ENCODE results near the gene NOXO1. TPM values are rescaled to one million over a fixed set of nuclear protein-coding genes. Genes with fewer than 3 reads are reported as not detected.

Gene NOXO1
- total and polyA plus RNA-seq, 9 of the 15 experiments (the other 6 are each of a cell fraction or from before 2014, with no cell fraction given): not detected

GRCh38 chr16:1929578-1930337 is 51.5 kb downstream of the NOXO1 start (continued):
- TF ChIP-seq L3MBTL2 (IDR thresholded peaks at IDR 0.05) (peak; percentile 100), YY1 (IDR thresholded peaks at IDR 0.05; ENCODE audit: borderline replicate concordance in 1 of 3, control insufficient read depth in 1 of 3, extremely low read depth in 1 of 3, insufficient read depth in 3 of 3, insufficient read length in 1 of 3, insufficient replicate concordance in 2 of 3, low read depth in 1 of 3, low read length in 2 of 3) (peak in 2 of 3 experiments; percentile 48 to 51), ZBTB1 (CRISPR knock-in tag; IDR thresholded peaks at IDR 0.05; ENCODE audit: borderline replicate concordance, low read depth) (peak; percentile 45; the same call in 1 of the 2 replicates), CREB3L1 (IDR thresholded peaks at IDR 0.05; ENCODE audit: borderline replicate concordance, low read depth) (peak; percentile 63), NR2C2 (CRISPR knock-in tag; IDR thresholded peaks at IDR 0.05) (peak; percentile 42; the same call in 1 of the 2 replicates), NR2C2 (tag; IDR thresholded peaks at IDR 0.05) (peak; percentile 36; the same call in 1 of the 2 replicates), E4F1 (CRISPR knock-in tag; IDR thresholded peaks at IDR 0.05; ENCODE audit: borderline replicate concordance) (no peak), CEBPG (CRISPR knock-in tag; IDR thresholded peaks at IDR 0.05) (peak; percentile 54; the same call in 1 of the 2 replicates), CEBPG (tag; conservative IDR thresholded peaks at IDR 0.05 in 1 of 2, IDR thresholded peaks at IDR 0.05 in 1 of 2) (no peak)
- TF ChIP-seq, protein P1, sequence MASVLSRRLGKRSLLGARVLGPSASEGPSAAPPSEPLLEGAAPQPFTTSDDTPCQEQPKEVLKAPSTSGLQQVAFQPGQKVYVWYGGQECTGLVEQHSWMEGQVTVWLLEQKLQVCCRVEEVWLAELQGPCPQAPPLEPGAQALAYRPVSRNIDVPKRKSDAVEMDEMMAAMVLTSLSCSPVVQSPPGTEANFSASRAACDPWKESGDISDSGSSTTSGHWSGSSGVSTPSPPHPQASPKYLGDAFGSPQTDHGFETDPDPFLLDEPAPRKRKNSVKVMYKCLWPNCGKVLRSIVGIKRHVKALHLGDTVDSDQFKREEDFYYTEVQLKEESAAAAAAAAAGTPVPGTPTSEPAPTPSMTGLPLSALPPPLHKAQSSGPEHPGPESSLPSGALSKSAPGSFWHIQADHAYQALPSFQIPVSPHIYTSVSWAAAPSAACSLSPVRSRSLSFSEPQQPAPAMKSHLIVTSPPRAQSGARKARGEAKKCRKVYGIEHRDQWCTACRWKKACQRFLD (CRISPR knock-in tag; IDR thresholded peaks at IDR 0.05): peak; percentile 76; the same call in 1 of the 2 replicates
- TF ChIP-seq, protein P2, sequence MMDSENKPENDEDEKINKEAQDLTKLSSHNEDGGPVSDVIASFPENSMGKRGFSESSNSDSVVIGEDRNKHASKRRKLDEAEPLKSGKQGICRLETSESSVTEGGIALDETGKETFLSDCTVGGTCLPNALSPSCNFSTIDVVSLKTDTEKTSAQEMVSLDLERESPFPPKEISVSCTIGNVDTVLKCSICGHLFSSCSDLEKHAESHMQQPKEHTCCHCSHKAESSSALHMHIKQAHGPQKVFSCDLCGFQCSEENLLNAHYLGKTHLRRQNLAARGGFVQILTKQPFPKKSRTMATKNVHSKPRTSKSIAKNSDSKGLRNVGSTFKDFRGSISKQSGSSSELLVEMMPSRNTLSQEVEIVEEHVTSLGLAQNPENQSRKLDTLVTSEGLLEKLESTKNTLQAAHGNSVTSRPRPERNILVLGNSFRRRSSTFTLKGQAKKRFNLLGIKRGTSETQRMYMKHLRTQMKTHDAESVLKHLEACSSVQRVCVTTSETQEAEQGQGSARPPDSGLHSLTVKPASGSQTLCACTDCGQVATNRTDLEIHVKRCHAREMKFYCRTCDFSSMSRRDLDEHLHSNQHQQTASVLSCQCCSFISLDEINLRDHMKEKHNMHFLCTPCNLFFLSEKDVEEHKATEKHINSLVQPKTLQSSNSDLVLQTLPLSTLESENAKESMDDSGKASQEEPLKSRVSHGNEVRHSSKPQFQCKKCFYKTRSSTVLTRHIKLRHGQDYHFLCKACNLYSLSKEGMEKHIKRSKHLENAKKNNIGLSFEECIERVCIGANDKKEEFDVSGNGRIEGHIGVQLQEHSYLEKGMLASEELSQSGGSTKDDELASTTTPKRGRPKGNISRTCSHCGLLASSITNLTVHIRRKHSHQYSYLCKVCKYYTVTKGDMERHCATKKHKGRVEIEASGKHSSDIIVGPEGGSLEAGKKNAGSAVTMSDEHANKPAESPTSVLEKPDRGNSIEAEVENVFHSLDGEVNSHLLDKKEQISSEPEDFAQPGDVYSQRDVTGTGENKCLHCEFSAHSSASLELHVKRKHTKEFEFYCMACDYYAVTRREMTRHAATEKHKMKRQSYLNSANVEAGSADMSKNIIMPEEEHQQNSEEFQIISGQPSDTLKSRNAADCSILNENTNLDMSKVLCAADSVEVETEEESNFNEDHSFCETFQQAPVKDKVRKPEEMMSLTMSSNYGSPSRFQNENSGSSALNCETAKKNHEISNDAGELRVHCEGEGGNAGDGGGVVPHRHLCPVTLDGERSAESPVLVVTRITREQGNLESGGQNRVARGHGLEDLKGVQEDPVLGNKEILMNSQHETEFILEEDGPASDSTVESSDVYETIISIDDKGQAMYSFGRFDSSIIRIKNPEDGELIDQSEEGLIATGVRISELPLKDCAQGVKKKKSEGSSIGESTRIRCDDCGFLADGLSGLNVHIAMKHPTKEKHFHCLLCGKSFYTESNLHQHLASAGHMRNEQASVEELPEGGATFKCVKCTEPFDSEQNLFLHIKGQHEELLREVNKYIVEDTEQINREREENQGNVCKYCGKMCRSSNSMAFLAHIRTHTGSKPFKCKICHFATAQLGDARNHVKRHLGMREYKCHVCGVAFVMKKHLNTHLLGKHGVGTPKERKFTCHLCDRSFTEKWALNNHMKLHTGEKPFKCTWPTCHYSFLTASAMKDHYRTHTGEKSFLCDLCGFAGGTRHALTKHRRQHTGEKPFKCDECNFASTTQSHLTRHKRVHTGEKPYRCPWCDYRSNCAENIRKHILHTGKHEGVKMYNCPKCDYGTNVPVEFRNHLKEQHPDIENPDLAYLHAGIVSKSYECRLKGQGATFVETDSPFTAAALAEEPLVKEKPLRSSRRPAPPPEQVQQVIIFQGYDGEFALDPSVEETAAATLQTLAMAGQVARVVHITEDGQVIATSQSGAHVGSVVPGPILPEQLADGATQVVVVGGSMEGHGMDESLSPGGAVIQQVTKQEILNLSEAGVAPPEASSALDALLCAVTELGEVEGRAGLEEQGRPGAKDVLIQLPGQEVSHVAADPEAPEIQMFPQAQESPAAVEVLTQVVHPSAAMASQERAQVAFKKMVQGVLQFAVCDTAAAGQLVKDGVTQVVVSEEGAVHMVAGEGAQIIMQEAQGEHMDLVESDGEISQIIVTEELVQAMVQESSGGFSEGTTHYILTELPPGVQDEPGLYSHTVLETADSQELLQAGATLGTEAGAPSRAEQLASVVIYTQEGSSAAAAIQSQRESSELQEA (IDR thresholded peaks at IDR 0.05; ENCODE audit: low read depth): no peak

Measured in K562 (cell line).